Measurements from ENCODE around the gene HK3. TPM values are rescaled to one million over a fixed set of nuclear protein-coding genes. Genes with fewer than 3 reads are reported as not detected.

HK3 gene
- polyA plus RNA-seq, 4 donors: 0.30 to 7.5 (median 1.5) TPM

GRCh38 chr5:176857216-176857893 is 41.8 kb downstream of the HK3 start:
- Histone ChIP-seq H3K27ac (ENCODE audit: low read depth in 1 of 3, low read length in 2 of 3) (no peak overlapping the region), H3K4me3 (ENCODE audit: low read depth in 1 of 3, low read length in 3 of 3) (no peak overlapping the region), H3K9me3 (ENCODE audit: control insufficient read depth in 2 of 2, insufficient read depth in 1 of 2, low read depth in 1 of 2, low read length in 1 of 2) (no peaks in the 10 kb centered on the region), H3K4me1 (ENCODE audit: control insufficient read depth in 3 of 3, insufficient read depth in 2 of 3, low read depth in 1 of 3, low read length in 2 of 3) (no peaks in the 10 kb centered on the region), H3K36me3 (ENCODE audit: control insufficient read depth in 3 of 3, insufficient read depth in 2 of 3, low read depth in 1 of 3, low read length in 3 of 3) (no peaks in the 10 kb centered on the region), H3K27me3 (ENCODE audit: control insufficient read depth in 3 of 3, insufficient read depth in 3 of 3, low read length in 3 of 3) (peaks cover 0 to 4% (median 0%) of the 10 kb centered on the region in 3 donors)
- WGBS, 3 donors: 63 to 71% (median 64%) methylated on average over 19 of the region's 19 CpGs
- DNase-seq (no peak), FAIRE-seq (no peak)

GRCh38 chr5:176856746-176857145 is 42.4 kb downstream of the HK3 start:
- no peaks in the 10 kb centered on the region for H3K4me1 ChIP-seq (ENCODE audit: control insufficient read depth in 3 of 3, insufficient read depth in 2 of 3, low read depth in 1 of 3, low read length in 2 of 3)
- H3K27me3 ChIP-seq (ENCODE audit: control insufficient read depth in 3 of 3, insufficient read depth in 3 of 3, low read length in 3 of 3): no peaks in the 10 kb centered on the region
- no peaks in the 10 kb centered on the region for H3K9me3 ChIP-seq (ENCODE audit: control insufficient read depth in 2 of 2, insufficient read depth in 1 of 2, low read depth in 1 of 2, low read length in 1 of 2)
- WGBS, 3 donors: 42 to 55% (median 51%) methylated on average over 8 of the region's 8 CpGs
- no peaks in the 10 kb centered on the region for H3K36me3 ChIP-seq (ENCODE audit: control insufficient read depth in 3 of 3, insufficient read depth in 2 of 3, low read depth in 1 of 3, low read length in 3 of 3)
- H3K4me3 ChIP-seq (ENCODE audit: low read depth in 1 of 3, low read length in 3 of 3): no peak overlapping the region
- DNase-seq: no peak
- no peak overlapping the region for H3K27ac ChIP-seq (ENCODE audit: low read depth in 1 of 3, low read length in 2 of 3)
- no peak for FAIRE-seq

- Histone ChIP-seq H3K9me3 (ENCODE audit: control insufficient read depth in 2 of 2, insufficient read depth in 1 of 2, low read depth in 1 of 2, low read length in 1 of 2) (no peaks in the 10 kb centered on the region), H3K27ac (ENCODE audit: low read depth in 1 of 3, low read length in 2 of 3) (no peak overlapping the region), H3K4me3 (ENCODE audit: low read depth in 1 of 3, low read length in 3 of 3) (no peak overlapping the region), H3K36me3 (ENCODE audit: control insufficient read depth in 3 of 3, insufficient read depth in 2 of 3, low read depth in 1 of 3, low read length in 3 of 3) (no peaks in the 10 kb centered on the region), H3K4me1 (ENCODE audit: control insufficient read depth in 3 of 3, insufficient read depth in 2 of 3, low read depth in 1 of 3, low read length in 2 of 3) (no peaks in the 10 kb centered on the region), H3K27me3 (ENCODE audit: control insufficient read depth in 3 of 3, insufficient read depth in 3 of 3, low read length in 3 of 3) (no peaks in the 10 kb centered on the region)
- 81 to 94% (median 92%) methylated on average over 18 of the region's 18 CpGs for WGBS, 3 donors
- DNase-seq (no peak), FAIRE-seq (no peak)
Measured at GRCh38 chr5:176855598-176855997, 43.5 kb downstream of the HK3 start.

GRCh38 chr5:176854164-176854563 is 45.0 kb downstream of the HK3 start:
- no peak for DNase-seq
- H3K27me3 ChIP-seq (ENCODE audit: control insufficient read depth in 3 of 3, insufficient read depth in 3 of 3, low read length in 3 of 3): no peaks in the 10 kb centered on the region

GRCh38 chr5:176853151-176853778 is 45.9 kb downstream of the HK3 start:
- no peak for FAIRE-seq
- Histone ChIP-seq H3K27ac (ENCODE audit: low read depth in 1 of 3, low read length in 2 of 3) (no peak overlapping the region), H3K4me1 (ENCODE audit: control insufficient read depth in 3 of 3, insufficient read depth in 2 of 3, low read depth in 1 of 3, low read length in 2 of 3) (no peaks in the 10 kb centered on the region), H3K9me3 (ENCODE audit: control insufficient read depth in 2 of 2, insufficient read depth in 1 of 2, low read depth in 1 of 2, low read length in 1 of 2) (no peaks in the 10 kb centered on the region), H3K4me3 (ENCODE audit: low read depth in 1 of 3, low read length in 3 of 3) (no peak overlapping the region), H3K27me3 (ENCODE audit: control insufficient read depth in 3 of 3, insufficient read depth in 3 of 3, low read length in 3 of 3) (no peaks in the 10 kb centered on the region), H3K36me3 (ENCODE audit: control insufficient read depth in 3 of 3, insufficient read depth in 2 of 3, low read depth in 1 of 3, low read length in 3 of 3) (no peaks in the 10 kb centered on the region)
- WGBS, 3 donors: 70 to 77% (median 77%) methylated on average over 20 of the region's 20 CpGs
- no peak for DNase-seq

More at GRCh38 chr5:176854164-176854563, 45.0 kb downstream of the HK3 start:
- no peak overlapping the region for H3K4me3 ChIP-seq (ENCODE audit: low read depth in 1 of 3, low read length in 3 of 3)
- FAIRE-seq: no peak
- no peak overlapping the region for H3K27ac ChIP-seq (ENCODE audit: low read depth in 1 of 3, low read length in 2 of 3)
- no peaks in the 10 kb centered on the region for H3K36me3 ChIP-seq (ENCODE audit: control insufficient read depth in 3 of 3, insufficient read depth in 2 of 3, low read depth in 1 of 3, low read length in 3 of 3)
- no peaks in the 10 kb centered on the region for H3K4me1 ChIP-seq (ENCODE audit: control insufficient read depth in 3 of 3, insufficient read depth in 2 of 3, low read depth in 1 of 3, low read length in 2 of 3)
- no peaks in the 10 kb centered on the region for H3K9me3 ChIP-seq (ENCODE audit: control insufficient read depth in 2 of 2, insufficient read depth in 1 of 2, low read depth in 1 of 2, low read length in 1 of 2)
- 49 to 62% (median 60%) methylated on average over 8 of the region's 8 CpGs for WGBS, 3 donors

GRCh38 chr5:176851871-176852658 is 47.1 kb downstream of the HK3 start:
- no peak for FAIRE-seq
- Histone ChIP-seq H3K4me3 (ENCODE audit: low read depth in 1 of 3, low read length in 3 of 3) (no peak overlapping the region), H3K36me3 (ENCODE audit: control insufficient read depth in 3 of 3, insufficient read depth in 2 of 3, low read depth in 1 of 3, low read length in 3 of 3) (no peaks in the 10 kb centered on the region), H3K4me1 (ENCODE audit: control insufficient read depth in 3 of 3, insufficient read depth in 2 of 3, low read depth in 1 of 3, low read length in 2 of 3) (no peaks in the 10 kb centered on the region), H3K27me3 (ENCODE audit: control insufficient read depth in 3 of 3, insufficient read depth in 3 of 3, low read length in 3 of 3) (peaks cover 0 to 2% (median 0%) of the 10 kb centered on the region in 3 donors), H3K9me3 (ENCODE audit: control insufficient read depth in 2 of 2, insufficient read depth in 1 of 2, low read depth in 1 of 2, low read length in 1 of 2) (no peaks in the 10 kb centered on the region), H3K27ac (ENCODE audit: low read depth in 1 of 3, low read length in 2 of 3) (no peak overlapping the region)
- WGBS, 3 donors: 19 to 64% (median 50%) methylated on average over 17 of the region's 17 CpGs
- DNase-seq: no peak

- WGBS, 3 donors: 26 to 64% (median 37%) methylated on average over 12 of the region's 12 CpGs
- H3K27ac ChIP-seq (ENCODE audit: low read depth in 1 of 3, low read length in 2 of 3): no peak overlapping the region
- H3K27me3 ChIP-seq (ENCODE audit: control insufficient read depth in 3 of 3, insufficient read depth in 3 of 3, low read length in 3 of 3): peaks cover 0 to 9% (median 4%) of the 10 kb centered on the region in 3 donors
- no peaks in the 10 kb centered on the region for H3K36me3 ChIP-seq (ENCODE audit: control insufficient read depth in 3 of 3, insufficient read depth in 2 of 3, low read depth in 1 of 3, low read length in 3 of 3)
- no peak overlapping the region for H3K4me3 ChIP-seq (ENCODE audit: low read depth in 1 of 3, low read length in 3 of 3)
- DNase-seq (no peak), FAIRE-seq (no peak)
- H3K9me3 ChIP-seq (ENCODE audit: control insufficient read depth in 2 of 2, insufficient read depth in 1 of 2, low read depth in 1 of 2, low read length in 1 of 2): no peaks in the 10 kb centered on the region
- H3K4me1 ChIP-seq (ENCODE audit: control insufficient read depth in 3 of 3, insufficient read depth in 2 of 3, low read depth in 1 of 3, low read length in 2 of 3): no peaks in the 10 kb centered on the region
Measured at GRCh38 chr5:176851380-176851779, 47.8 kb downstream of the HK3 start.

- no peaks in the 10 kb centered on the region for H3K9me3 ChIP-seq (ENCODE audit: control insufficient read depth in 2 of 2, insufficient read depth in 1 of 2, low read depth in 1 of 2, low read length in 1 of 2)
- peaks cover 0 to 10% (median 8%) of the 10 kb centered on the region in 3 donors for H3K27me3 ChIP-seq (ENCODE audit: control insufficient read depth in 3 of 3, insufficient read depth in 3 of 3, low read length in 3 of 3)
- DNase-seq (no peak), FAIRE-seq (no peak)
- no peaks in the 10 kb centered on the region for H3K36me3 ChIP-seq (ENCODE audit: control insufficient read depth in 3 of 3, insufficient read depth in 2 of 3, low read depth in 1 of 3, low read length in 3 of 3)
- no peak overlapping the region for H3K4me3 ChIP-seq (ENCODE audit: low read depth in 1 of 3, low read length in 3 of 3)
- no peak overlapping the region for H3K27ac ChIP-seq (ENCODE audit: low read depth in 1 of 3, low read length in 2 of 3)
- no peaks in the 10 kb centered on the region for H3K4me1 ChIP-seq (ENCODE audit: control insufficient read depth in 3 of 3, insufficient read depth in 2 of 3, low read depth in 1 of 3, low read length in 2 of 3)
- WGBS, 3 donors: 77 to 82% (median 81%) methylated on average over 20 to 21 of the region's 21 CpGs
Measured at GRCh38 chr5:176850371-176851245, 48.5 kb downstream of the HK3 start.
